Retinal pigment epithelial cell (primary cell): ENCODE results near the gene DNM2.
"Not testable (repeated sequence)": the region's sequence is repeated elsewhere in the genome, so short reads cannot be mapped to it uniquely, and the experiment has no call there.

Experiments used
- DNase-seq: peaks from one replicate; pipeline ENCODE4 v3.0.0-alpha.2; 2010; ENCODE audit warnings: low read depth
- H3K4me3 ChIP-seq: 2 replicates; pipeline ENCODE4 v1.5.1; 2011; ENCODE audit warnings: mild to moderate bottlenecking, low read length, control low read depth, moderate library complexity
- CTCF ChIP-seq: conservative IDR thresholded peaks from 2 replicates; pipeline ENCODE4 v1.5.1; 2011; ENCODE audit warnings: low read depth, low read length, control low read depth, inconsistent platforms

The DNM2 gene

GRCh38 chr19:10736916-10737551 lies 19.2 kb downstream of the DNM2 start:
- no peak overlapping the region for H3K4me3 ChIP-seq
- no peak for TF ChIP-seq CTCF
- DNase-seq = no peak

DNA sequence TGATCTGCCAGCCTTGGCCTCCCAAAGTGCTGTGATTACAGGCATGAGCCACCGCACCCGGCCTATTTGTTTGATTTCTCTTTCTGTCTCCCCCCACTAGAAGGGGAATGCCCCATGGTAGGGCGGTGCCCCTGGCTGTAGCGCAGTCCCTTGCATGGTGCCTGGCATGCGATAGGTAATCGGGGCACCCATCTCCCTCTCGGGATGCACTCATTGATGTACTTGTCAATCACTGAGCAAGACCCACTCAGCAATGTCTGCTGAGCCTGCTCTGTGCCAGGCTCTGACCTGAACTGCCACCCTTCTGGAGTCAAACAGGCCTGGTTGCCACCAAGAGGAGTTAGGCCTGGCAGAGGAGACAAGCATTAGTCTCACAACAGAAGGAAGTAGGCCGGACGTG lies 19.8 kb downstream of the DNM2 start:
- TF ChIP-seq CTCF = no peak
- H3K4me3 ChIP-seq = no peak overlapping the region

GRCh38 chr19:10740798-10741197 lies 22.9 kb downstream of the DNM2 start:
- DNase-seq = no peak
- no peak overlapping the region for H3K4me3 ChIP-seq
- no peak for TF ChIP-seq CTCF

More for the DNA sequence above, 19.8 kb downstream of the DNM2 start:
- DNase-seq = no peak

GRCh38 chr19:10742476-10742875 lies 24.6 kb downstream of the DNM2 start:
- DNase-seq = no peak
- H3K4me3 ChIP-seq = no peak overlapping the region
- no peak for TF ChIP-seq CTCF

DNA sequence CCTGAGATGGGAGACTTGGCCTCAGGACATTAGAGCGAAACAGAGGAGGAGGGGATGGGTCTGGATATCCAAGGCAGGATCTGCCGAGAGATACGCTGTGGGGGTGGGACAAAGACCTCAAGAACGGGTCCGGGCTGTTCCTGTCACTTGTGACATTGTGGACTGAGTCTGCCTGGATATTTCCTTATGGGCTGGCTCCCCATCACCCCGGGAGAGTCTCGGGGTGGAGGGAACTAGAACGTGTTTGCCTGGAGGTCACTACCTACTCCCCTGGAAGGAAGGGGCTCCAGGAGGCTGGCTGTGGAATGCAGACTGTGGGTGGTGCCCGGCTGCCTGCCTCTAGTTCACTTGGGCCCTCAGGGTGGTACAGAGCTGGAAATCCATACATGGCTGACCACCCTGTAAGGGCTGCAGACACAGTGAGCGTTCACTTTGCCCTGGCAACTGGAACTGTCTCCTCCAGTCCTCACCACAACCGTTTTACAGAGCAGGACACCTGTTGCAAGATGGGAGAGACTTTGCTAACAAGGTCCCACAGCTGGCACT lies 26.4 kb downstream of the DNM2 start:
- no peak for TF ChIP-seq CTCF
- no peak overlapping the region for H3K4me3 ChIP-seq
- DNase-seq = no peak

GRCh38 chr19:10744801-10745293 lies 27.0 kb downstream of the DNM2 start:
- no peak overlapping the region for H3K4me3 ChIP-seq
- no peak for TF ChIP-seq CTCF
- DNase-seq = no peak

- H3K4me3 ChIP-seq = not testable (repeated sequence)
Measured at GRCh38 chr19:10746437-10746836, 28.6 kb downstream of the DNM2 start.

More at GRCh38 chr19:10746437-10746836, 28.6 kb downstream of the DNM2 start:
- DNase-seq = not testable (repeated sequence)
